SK-N-SH (cell line): ENCODE data around the gene POU6F2.

ENCODE experiments used
- CHD2 ChIP-seq: fragments of 150-350 bp; IDR thresholded peaks from 2 replicates; pipeline ENCODE4 v1.6.1; 2018; ENCODE audit warnings: low read length; ENCODE audit not compliant: partially characterized antibody
- ELF1 ChIP-seq: IDR thresholded peaks from 2 replicates; pipeline ENCODE4 v1.4.0; 2012
- EP300 ChIP-seq, 2 experiments: IDR thresholded peaks; 2 replicates each; pipeline versions ENCODE4 v1.4.0 to v1.6.1; 2012; ENCODE audit warnings: borderline replicate concordance in 1 of 2, low read depth in 1 of 2, low read length in 1 of 2
- EZH2phosphoT487 ChIP-seq: fragments of 200-600 bp; sonication (generic); IDR thresholded peaks from 2 replicates; pipeline ENCODE4 v1.6.1; 2017; ENCODE audit warnings: low read depth, mixed run types, mild to moderate bottlenecking, antibody characterized with exemption, moderate library complexity, borderline replicate concordance
- GABPA ChIP-seq: IDR thresholded peaks from 2 replicates; pipeline ENCODE4 v1.4.0; 2012; ENCODE audit warnings: low read depth, mild to moderate bottlenecking
- JUND ChIP-seq: IDR thresholded peaks from 2 replicates; pipeline ENCODE4 v1.4.0; 2012
- RAD21 ChIP-seq: IDR thresholded peaks from 2 replicates; pipeline ENCODE4 v1.6.1; 2012; ENCODE audit warnings: mild to moderate bottlenecking, low read length
- TAF1 ChIP-seq: IDR thresholded peaks from 2 replicates; pipeline ENCODE4 v1.6.1; 2012; ENCODE audit warnings: low read depth, mild to moderate bottlenecking, low read length, moderate library complexity, borderline replicate concordance
- YY1 ChIP-seq: IDR thresholded peaks from 2 replicates; pipeline ENCODE4 v1.4.0; 2012; ENCODE audit warnings: low read depth, mild to moderate bottlenecking
- TF ChIP-seq, protein P1 (sequence below): fragments of 200-600 bp; sonication (generic); IDR thresholded peaks from 2 replicates; pipeline ENCODE4 v1.6.1; 2017; ENCODE audit warnings: antibody characterized with exemption, mild to moderate bottlenecking, moderate library complexity
- TF ChIP-seq, protein P2 (sequence below): IDR thresholded peaks from 2 replicates; pipeline ENCODE4 v1.6.1; 2012; ENCODE audit warnings: mild to moderate bottlenecking, low read depth, low read length, moderate library complexity
- TF ChIP-seq, protein P3 (sequence below): IDR thresholded peaks from 2 replicates; pipeline ENCODE4 v1.4.0; 2012; ENCODE audit warnings: low read depth, borderline replicate concordance
- TF ChIP-seq, protein P4 (sequence below): IDR thresholded peaks from 2 replicates; pipeline ENCODE4 v1.4.0; 2012; ENCODE audit warnings: low read depth
- TF ChIP-seq, protein P5 (sequence below): fragments of 150-350 bp; IDR thresholded peaks from 2 replicates; pipeline ENCODE4 v1.6.1; 2017; ENCODE audit warnings: antibody characterized with exemption, low read length, low read depth, borderline replicate concordance

DNA sequence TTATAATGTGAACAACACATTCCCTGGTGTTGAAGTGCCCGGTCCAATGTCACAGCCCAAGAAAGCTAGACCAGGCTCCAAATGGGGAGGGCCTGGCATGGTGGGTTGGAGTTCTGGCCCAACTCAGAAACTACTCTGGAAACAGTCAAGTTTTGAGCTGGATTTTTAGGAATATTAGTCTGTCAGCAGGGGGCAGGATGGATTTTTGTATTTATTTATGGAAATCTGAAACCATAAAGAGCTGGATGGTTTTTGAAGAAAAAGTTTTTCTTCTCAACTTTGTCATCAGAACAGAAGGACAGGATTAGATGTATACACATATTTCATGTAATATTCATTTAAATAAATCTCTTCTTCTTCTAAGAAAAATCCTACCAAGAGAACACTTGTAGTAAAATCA lies 97.5 kb downstream of the POU6F2 start:
- TF ChIP-seq, protein P1, sequence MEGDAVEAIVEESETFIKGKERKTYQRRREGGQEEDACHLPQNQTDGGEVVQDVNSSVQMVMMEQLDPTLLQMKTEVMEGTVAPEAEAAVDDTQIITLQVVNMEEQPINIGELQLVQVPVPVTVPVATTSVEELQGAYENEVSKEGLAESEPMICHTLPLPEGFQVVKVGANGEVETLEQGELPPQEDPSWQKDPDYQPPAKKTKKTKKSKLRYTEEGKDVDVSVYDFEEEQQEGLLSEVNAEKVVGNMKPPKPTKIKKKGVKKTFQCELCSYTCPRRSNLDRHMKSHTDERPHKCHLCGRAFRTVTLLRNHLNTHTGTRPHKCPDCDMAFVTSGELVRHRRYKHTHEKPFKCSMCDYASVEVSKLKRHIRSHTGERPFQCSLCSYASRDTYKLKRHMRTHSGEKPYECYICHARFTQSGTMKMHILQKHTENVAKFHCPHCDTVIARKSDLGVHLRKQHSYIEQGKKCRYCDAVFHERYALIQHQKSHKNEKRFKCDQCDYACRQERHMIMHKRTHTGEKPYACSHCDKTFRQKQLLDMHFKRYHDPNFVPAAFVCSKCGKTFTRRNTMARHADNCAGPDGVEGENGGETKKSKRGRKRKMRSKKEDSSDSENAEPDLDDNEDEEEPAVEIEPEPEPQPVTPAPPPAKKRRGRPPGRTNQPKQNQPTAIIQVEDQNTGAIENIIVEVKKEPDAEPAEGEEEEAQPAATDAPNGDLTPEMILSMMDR = peak; percentile 43
- TF ChIP-seq, protein P2, sequence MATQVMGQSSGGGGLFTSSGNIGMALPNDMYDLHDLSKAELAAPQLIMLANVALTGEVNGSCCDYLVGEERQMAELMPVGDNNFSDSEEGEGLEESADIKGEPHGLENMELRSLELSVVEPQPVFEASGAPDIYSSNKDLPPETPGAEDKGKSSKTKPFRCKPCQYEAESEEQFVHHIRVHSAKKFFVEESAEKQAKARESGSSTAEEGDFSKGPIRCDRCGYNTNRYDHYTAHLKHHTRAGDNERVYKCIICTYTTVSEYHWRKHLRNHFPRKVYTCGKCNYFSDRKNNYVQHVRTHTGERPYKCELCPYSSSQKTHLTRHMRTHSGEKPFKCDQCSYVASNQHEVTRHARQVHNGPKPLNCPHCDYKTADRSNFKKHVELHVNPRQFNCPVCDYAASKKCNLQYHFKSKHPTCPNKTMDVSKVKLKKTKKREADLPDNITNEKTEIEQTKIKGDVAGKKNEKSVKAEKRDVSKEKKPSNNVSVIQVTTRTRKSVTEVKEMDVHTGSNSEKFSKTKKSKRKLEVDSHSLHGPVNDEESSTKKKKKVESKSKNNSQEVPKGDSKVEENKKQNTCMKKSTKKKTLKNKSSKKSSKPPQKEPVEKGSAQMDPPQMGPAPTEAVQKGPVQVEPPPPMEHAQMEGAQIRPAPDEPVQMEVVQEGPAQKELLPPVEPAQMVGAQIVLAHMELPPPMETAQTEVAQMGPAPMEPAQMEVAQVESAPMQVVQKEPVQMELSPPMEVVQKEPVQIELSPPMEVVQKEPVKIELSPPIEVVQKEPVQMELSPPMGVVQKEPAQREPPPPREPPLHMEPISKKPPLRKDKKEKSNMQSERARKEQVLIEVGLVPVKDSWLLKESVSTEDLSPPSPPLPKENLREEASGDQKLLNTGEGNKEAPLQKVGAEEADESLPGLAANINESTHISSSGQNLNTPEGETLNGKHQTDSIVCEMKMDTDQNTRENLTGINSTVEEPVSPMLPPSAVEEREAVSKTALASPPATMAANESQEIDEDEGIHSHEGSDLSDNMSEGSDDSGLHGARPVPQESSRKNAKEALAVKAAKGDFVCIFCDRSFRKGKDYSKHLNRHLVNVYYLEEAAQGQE = no peak
- no peak for TF ChIP-seq TAF1
- no peak for TF ChIP-seq EP300 (IDR thresholded peaks at IDR 0.05; ENCODE audit: borderline replicate concordance in 1 of 2, low read depth in 1 of 2, low read length in 1 of 2)
- TF ChIP-seq, protein P3, sequence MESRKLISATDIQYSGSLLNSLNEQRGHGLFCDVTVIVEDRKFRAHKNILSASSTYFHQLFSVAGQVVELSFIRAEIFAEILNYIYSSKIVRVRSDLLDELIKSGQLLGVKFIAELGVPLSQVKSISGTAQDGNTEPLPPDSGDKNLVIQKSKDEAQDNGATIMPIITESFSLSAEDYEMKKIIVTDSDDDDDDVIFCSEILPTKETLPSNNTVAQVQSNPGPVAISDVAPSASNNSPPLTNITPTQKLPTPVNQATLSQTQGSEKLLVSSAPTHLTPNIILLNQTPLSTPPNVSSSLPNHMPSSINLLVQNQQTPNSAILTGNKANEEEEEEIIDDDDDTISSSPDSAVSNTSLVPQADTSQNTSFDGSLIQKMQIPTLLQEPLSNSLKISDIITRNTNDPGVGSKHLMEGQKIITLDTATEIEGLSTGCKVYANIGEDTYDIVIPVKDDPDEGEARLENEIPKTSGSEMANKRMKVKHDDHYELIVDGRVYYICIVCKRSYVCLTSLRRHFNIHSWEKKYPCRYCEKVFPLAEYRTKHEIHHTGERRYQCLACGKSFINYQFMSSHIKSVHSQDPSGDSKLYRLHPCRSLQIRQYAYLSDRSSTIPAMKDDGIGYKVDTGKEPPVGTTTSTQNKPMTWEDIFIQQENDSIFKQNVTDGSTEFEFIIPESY = no peak
- no peak for TF ChIP-seq YY1
- TF ChIP-seq, protein P4, sequence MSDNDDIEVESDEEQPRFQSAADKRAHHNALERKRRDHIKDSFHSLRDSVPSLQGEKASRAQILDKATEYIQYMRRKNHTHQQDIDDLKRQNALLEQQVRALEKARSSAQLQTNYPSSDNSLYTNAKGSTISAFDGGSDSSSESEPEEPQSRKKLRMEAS = no peak
- TF ChIP-seq EZH2phosphoT487 = no peak
- TF ChIP-seq, protein P5, sequence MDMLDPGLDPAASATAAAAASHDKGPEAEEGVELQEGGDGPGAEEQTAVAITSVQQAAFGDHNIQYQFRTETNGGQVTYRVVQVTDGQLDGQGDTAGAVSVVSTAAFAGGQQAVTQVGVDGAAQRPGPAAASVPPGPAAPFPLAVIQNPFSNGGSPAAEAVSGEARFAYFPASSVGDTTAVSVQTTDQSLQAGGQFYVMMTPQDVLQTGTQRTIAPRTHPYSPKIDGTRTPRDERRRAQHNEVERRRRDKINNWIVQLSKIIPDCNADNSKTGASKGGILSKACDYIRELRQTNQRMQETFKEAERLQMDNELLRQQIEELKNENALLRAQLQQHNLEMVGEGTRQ = no peak
- TF ChIP-seq CHD2 = no peak
- TF ChIP-seq JUND = no peak
- TF ChIP-seq RAD21 = 0 out of 2 replicates have a peak, but pooled peaks have one; percentile 19
- TF ChIP-seq GABPA = no peak
- no peak for TF ChIP-seq ELF1
